Gastrocnemius medialis (tissue), 4 donors: ENCODE measurements around the gene ROPN1L. TPM values are rescaled to one million over a fixed set of nuclear protein-coding genes. Genes with fewer than 3 reads are reported as not detected.

ENCODE experiments used
- ATAC-seq, 2 donors: fragments of 150-250 bp; one replicate each; pipeline ENCODE4 v1.9.1; 2016
- DNase-seq, 2 donors: peaks; one replicate each; pipeline ENCODE4 v3.0.0-alpha.2; 2019
- H3K27ac ChIP-seq, 4 donors: fragments of 200-600 bp; sonication (generic); 1 replicate in 1 of 4; 2 replicates in 3 of 4; pipeline ENCODE4 v1.5.1; 2016 to 2018; ENCODE audit warnings: mild to moderate bottlenecking in 2 of 4, moderate library complexity in 1 of 4
- H3K27me3 ChIP-seq, 3 donors: fragments of 200-600 bp; sonication (generic) in 2 of 3; 1 replicate in 1 of 3; 2 replicates in 2 of 3; pipeline versions ENCODE4 v1.5.1 to v1.6.0; 2016 to 2019; ENCODE audit warnings: mild to moderate bottlenecking in 1 of 3, moderate library complexity in 1 of 3
- H3K36me3 ChIP-seq, 2 donors: fragments of 200-600 bp; sonication (generic) in 1 of 2; one replicate each; pipeline ENCODE4 v1.5.1; 2017 to 2018
- H3K4me1 ChIP-seq, 2 donors: fragments of 200-600 bp; sonication (generic) in 1 of 2; one replicate each; pipeline ENCODE4 v1.5.1; 2016 to 2017; ENCODE audit warnings: mild to moderate bottlenecking in 2 of 2
- H3K4me3 ChIP-seq, 4 donors: fragments of 200-600 bp; sonication (generic) in 3 of 4; 1 replicate in 1 of 4; 2 replicates in 3 of 4; pipeline ENCODE4 v1.5.1; 2016 to 2019; ENCODE audit warnings: mild to moderate bottlenecking in 2 of 4
- H3K9me3 ChIP-seq, 3 donors: fragments of 200-600 bp; sonication (generic) in 2 of 3; 1 replicate in 1 of 3; 2 replicates in 2 of 3; pipeline ENCODE4 v1.5.1; 2016 to 2019
- POLR2A ChIP-seq, 2 donors: fragments of 450-650 bp; IDR thresholded peaks; one replicate each; pipeline ENCODE4 v1.6.1; 2017; ENCODE audit warnings: antibody characterized with exemption in 2 of 2, mild to moderate bottlenecking in 2 of 2, moderate library complexity in 2 of 2
- in situ Hi-C, 4 donors: fragments of 200-750 bp; cut with MboI; loops; one replicate each; pipeline versions ENCODE4 v1.15.0 to v1.8.0; 2017; ENCODE audit warnings: low sequenced_read_pairs in 4 of 4
- intact Hi-C: fragments of 100-400 bp; cut with DNase I; formaldehyde crosslinking; loops from one replicate; pipeline ENCODE4 v1.15.1; 2023; ENCODE audit warnings: low total_unique reads
- total RNA-seq, 4 donors: library from RNA; depleted of rRNA; stranded (reverse); fragments of >200 nt; gene quantifications; one replicate each; pipeline versions ENCODE4 v1.1.0 to v1.2.3, GENCODE V29; 2016
- TF ChIP-seq, protein P1 (sequence below), 5 experiments: fragments of 450-650 bp in 3 of 5; fragments of 200-600 bp in 2 of 5; sonication (generic) in 2 of 5; IDR thresholded peaks in 4 of 5; conservative IDR thresholded peaks in 1 of 5; 1 replicate in 4 of 5; 2 replicates in 1 of 5; pipeline ENCODE4 v1.5.1; 2016 to 2019; ENCODE audit warnings: antibody characterized with exemption in 5 of 5, mild to moderate bottlenecking in 3 of 5, moderate library complexity in 3 of 5

The ROPN1L gene
- total RNA-seq, 4 donors from 2014 or later = 0.46 TPM; not detected in 3

- no peak for TF ChIP-seq POLR2A (IDR thresholded peaks at IDR 0.05)
- TF ChIP-seq, protein P1, sequence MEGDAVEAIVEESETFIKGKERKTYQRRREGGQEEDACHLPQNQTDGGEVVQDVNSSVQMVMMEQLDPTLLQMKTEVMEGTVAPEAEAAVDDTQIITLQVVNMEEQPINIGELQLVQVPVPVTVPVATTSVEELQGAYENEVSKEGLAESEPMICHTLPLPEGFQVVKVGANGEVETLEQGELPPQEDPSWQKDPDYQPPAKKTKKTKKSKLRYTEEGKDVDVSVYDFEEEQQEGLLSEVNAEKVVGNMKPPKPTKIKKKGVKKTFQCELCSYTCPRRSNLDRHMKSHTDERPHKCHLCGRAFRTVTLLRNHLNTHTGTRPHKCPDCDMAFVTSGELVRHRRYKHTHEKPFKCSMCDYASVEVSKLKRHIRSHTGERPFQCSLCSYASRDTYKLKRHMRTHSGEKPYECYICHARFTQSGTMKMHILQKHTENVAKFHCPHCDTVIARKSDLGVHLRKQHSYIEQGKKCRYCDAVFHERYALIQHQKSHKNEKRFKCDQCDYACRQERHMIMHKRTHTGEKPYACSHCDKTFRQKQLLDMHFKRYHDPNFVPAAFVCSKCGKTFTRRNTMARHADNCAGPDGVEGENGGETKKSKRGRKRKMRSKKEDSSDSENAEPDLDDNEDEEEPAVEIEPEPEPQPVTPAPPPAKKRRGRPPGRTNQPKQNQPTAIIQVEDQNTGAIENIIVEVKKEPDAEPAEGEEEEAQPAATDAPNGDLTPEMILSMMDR (IDR thresholded peaks at IDR 0.05 in 4 of 5, conservative IDR thresholded peaks at IDR 0.05 in 1 of 5) = no peak
- Histone ChIP-seq H3K4me1 (no peaks in the 10 kb centered on the region), H3K9me3 (no peaks in the 10 kb centered on the region), H3K27me3 (no peaks in the 10 kb centered on the region), H3K36me3 (peaks cover 0 to 86% of the 10 kb centered on the region in 2 donors), H3K27ac (peak overlapping the region in 3 of 4 donors; percentile 32 to 62 (median 45)), H3K4me3 (no peak overlapping the region)
- intact Hi-C loops = no loop called here
- in situ Hi-C loops = loop anchor here in 1 of 4 donors (25.0 kb wide), 1 partner anchor 135 kb away; no protein-coding TSS in a partner anchor
- DNase-seq (no peak), ATAC-seq (peak in 1 of 2 donors; percentile 27)
Observed at GRCh38 chr5:10421896-10422691, 19.6 kb upstream of the ROPN1L start.

- Histone ChIP-seq H3K4me1 (no peaks in the 10 kb centered on the region), H3K27ac (peak overlapping the region in 2 of 4 donors; percentile 32 to 62), H3K4me3 (no peak overlapping the region), H3K27me3 (no peaks in the 10 kb centered on the region), H3K9me3 (no peaks in the 10 kb centered on the region), H3K36me3 (peaks cover 6 to 86% of the 10 kb centered on the region in 2 donors)
- intact Hi-C loops (no loop called here), in situ Hi-C loops (loop anchor here in 1 of 4 donors (25.0 kb wide), 1 partner anchor 136 kb away; no protein-coding TSS in a partner anchor)
- no peak for ATAC-seq
- TF ChIP-seq, protein P1 (IDR thresholded peaks at IDR 0.05 in 4 of 5, conservative IDR thresholded peaks at IDR 0.05 in 1 of 5) = no peak
- TF ChIP-seq POLR2A (IDR thresholded peaks at IDR 0.05) = no peak
- no peak for DNase-seq
Observed at GRCh38 chr5:10423022-10423421, 18.7 kb upstream of the ROPN1L start.

DNA sequence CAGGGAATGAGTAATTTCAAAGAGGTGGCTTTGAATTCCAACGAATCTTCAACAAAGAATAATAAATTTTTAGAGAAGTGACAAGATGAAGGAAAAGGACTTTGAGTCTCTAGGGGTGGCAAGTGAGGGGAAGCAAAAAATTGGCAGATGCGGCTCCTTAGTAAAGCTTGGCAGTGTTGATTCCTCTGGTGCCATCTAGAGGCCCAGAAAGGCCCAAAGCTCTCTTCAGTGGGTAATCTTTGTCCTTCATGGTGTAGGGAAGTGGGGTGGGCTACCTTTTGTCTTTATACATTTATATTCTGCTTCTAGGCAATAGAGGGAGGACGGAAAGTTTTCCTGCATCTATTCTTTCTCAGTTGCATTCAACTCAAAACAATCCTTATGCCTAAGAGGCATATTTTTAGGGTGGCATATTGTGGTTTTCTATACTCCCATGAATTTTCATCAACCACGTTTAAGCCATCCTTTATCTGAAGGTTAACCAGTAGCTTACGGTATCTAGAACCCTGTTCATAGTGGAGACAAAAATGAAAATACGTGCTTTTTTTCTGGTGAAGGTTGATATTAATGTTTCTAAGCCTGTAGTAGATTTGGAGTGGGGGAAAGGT is 17.5 kb upstream of the ROPN1L start:
- in situ Hi-C loops (loop anchor here in 1 of 4 donors (25.0 kb wide), 1 partner anchor 137 kb away; no protein-coding TSS in a partner anchor), intact Hi-C loops (no loop called here)
- Histone ChIP-seq H3K36me3 (peaks cover 6 to 83% of the 10 kb centered on the region in 2 donors), H3K27ac (no peak overlapping the region), H3K4me3 (no peak overlapping the region), H3K9me3 (no peaks in the 10 kb centered on the region), H3K4me1 (no peaks in the 10 kb centered on the region), H3K27me3 (no peaks in the 10 kb centered on the region)
- DNase-seq = peak in 1 of 2 donors; percentile 39
- peak in 1 of 2 donors; percentile 83 for ATAC-seq
- no peak for TF ChIP-seq POLR2A (IDR thresholded peaks at IDR 0.05)
- TF ChIP-seq, protein P1 (IDR thresholded peaks at IDR 0.05 in 4 of 5, conservative IDR thresholded peaks at IDR 0.05 in 1 of 5) = peak in 2 of 5 experiments; percentile 24 to 50

GRCh38 chr5:10427201-10427600 is 14.5 kb upstream of the ROPN1L start:
- Histone ChIP-seq H3K9me3 (no peaks in the 10 kb centered on the region), H3K4me1 (peaks cover 0 to under 1% of the 10 kb centered on the region in 2 donors), H3K36me3 (peaks cover 6 to 87% of the 10 kb centered on the region in 2 donors), H3K27me3 (no peaks in the 10 kb centered on the region), H3K27ac (peak overlapping the region in 3 of 4 donors; percentile 7 to 34 (median 32)), H3K4me3 (no peak overlapping the region)
- DNase-seq = no peak
- no peak for ATAC-seq
- TF ChIP-seq POLR2A (IDR thresholded peaks at IDR 0.05) = no peak
- TF ChIP-seq, protein P1 (IDR thresholded peaks at IDR 0.05 in 4 of 5, conservative IDR thresholded peaks at IDR 0.05 in 1 of 5) = no peak
- intact Hi-C loops (loop anchor here (5.0 kb wide), 1 partner anchor 145 kb away; no protein-coding TSS in a partner anchor), in situ Hi-C loops (no loop called here)
